ENCODE results near the gene NHS.

GRCh38 chrX:17531500-17531899, 156.5 kb downstream of the NHS start:
- TF ChIP-seq CTCF (IDR thresholded peaks at IDR 0.05), result no peak
- no peak for TF ChIP-seq POLR2A (IDR thresholded peaks at IDR 0.05)
